ENCODE results near the gene FAF1.
"Not testable (repeated sequence)": the region's sequence is repeated elsewhere in the genome, so short reads cannot be mapped to it uniquely, and the experiment has no call there.

The FAF1 gene

GRCh38 chr1:50720457-50721053 is 239.5 kb downstream of the FAF1 start:
- no peaks in the 10 kb centered on the region for H3K9me3 Mint-ChIP-seq
- peaks cover 6% of the 10 kb centered on the region for H3K4me1 Mint-ChIP-seq
- no peak overlapping the region for H3K4me3 Mint-ChIP-seq
- no peaks in the 10 kb centered on the region for H3K27me3 Mint-ChIP-seq (ENCODE audit: low read depth)
- TF ChIP-seq, protein P1, sequence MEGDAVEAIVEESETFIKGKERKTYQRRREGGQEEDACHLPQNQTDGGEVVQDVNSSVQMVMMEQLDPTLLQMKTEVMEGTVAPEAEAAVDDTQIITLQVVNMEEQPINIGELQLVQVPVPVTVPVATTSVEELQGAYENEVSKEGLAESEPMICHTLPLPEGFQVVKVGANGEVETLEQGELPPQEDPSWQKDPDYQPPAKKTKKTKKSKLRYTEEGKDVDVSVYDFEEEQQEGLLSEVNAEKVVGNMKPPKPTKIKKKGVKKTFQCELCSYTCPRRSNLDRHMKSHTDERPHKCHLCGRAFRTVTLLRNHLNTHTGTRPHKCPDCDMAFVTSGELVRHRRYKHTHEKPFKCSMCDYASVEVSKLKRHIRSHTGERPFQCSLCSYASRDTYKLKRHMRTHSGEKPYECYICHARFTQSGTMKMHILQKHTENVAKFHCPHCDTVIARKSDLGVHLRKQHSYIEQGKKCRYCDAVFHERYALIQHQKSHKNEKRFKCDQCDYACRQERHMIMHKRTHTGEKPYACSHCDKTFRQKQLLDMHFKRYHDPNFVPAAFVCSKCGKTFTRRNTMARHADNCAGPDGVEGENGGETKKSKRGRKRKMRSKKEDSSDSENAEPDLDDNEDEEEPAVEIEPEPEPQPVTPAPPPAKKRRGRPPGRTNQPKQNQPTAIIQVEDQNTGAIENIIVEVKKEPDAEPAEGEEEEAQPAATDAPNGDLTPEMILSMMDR (IDR thresholded peaks at IDR 0.05; ENCODE audit: unreplicated experiment in 3 of 3): no peak
- H3K36me3 Mint-ChIP-seq (ENCODE audit: low read depth): no peaks in the 10 kb centered on the region
- H3K27ac Mint-ChIP-seq: peak overlapping the region in 1 of 3 experiments; percentile 41

DNA sequence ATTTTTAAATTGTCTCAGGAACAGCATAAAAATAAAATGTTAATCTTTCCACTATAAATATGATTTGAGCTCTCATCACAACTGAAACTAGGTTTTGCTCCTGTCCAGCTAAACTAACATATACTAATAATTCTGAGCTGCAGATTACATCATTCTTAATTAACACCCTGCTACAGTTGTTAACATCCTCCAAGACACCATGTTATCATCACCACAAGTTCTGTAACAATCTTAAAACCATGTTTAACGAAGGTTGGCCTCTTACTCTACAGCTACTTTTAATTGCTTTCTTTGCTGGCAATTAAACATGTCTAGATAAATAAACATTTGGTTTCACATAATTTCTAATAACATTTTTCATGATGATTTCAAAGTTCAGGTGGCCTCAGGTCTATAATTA is 240.9 kb downstream of the FAF1 start:
- no peak overlapping the region for H3K27ac Mint-ChIP-seq
- peaks cover 6% of the 10 kb centered on the region for H3K4me1 Mint-ChIP-seq
- H3K36me3 Mint-ChIP-seq (ENCODE audit: low read depth): no peaks in the 10 kb centered on the region
- H3K4me3 Mint-ChIP-seq: no peak overlapping the region
- TF ChIP-seq, protein P1 (IDR thresholded peaks at IDR 0.05; ENCODE audit: unreplicated experiment in 3 of 3): no peak
- H3K9me3 Mint-ChIP-seq: no peaks in the 10 kb centered on the region
- H3K27me3 Mint-ChIP-seq (ENCODE audit: low read depth): no peaks in the 10 kb centered on the region

- Mint-ChIP-seq H3K4me3 (no peak overlapping the region), H3K27me3 (ENCODE audit: low read depth) (no peaks in the 10 kb centered on the region)
Measured at GRCh38 chr1:50717327-50717726, 242.7 kb downstream of the FAF1 start.

DNA sequence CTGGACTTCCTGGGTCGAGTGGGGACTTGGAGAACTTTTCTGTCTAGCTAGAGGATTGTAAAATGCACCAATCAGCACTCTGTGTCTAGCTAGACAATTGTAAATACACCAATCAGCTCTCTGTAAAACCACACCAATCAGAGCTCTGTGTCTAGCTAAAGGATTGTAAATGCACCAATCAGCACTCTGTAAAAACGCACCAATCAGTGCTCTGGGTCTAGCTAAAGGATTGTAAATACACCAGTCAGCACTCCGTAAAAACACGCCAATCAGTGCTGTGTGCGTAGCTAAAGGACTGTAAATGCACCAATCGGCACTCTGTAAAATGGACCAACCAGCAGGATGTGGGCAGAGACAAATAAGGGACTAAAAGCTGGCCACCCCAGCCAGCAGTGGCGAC is 243.6 kb downstream of the FAF1 start:
- not testable (repeated sequence) for H3K27ac Mint-ChIP-seq; H3K4me1 Mint-ChIP-seq; H3K36me3 Mint-ChIP-seq (ENCODE audit: low read depth); H3K27me3 Mint-ChIP-seq (ENCODE audit: low read depth); H3K9me3 Mint-ChIP-seq; H3K4me3 Mint-ChIP-seq

More at GRCh38 chr1:50717327-50717726, 242.7 kb downstream of the FAF1 start:
- peaks cover 6% of the 10 kb centered on the region for H3K4me1 Mint-ChIP-seq
- no peaks in the 10 kb centered on the region for H3K9me3 Mint-ChIP-seq
- TF ChIP-seq, protein P1 (IDR thresholded peaks at IDR 0.05; ENCODE audit: unreplicated experiment in 3 of 3): no peak
- H3K27ac Mint-ChIP-seq: no peak overlapping the region
- H3K36me3 Mint-ChIP-seq (ENCODE audit: low read depth): no peaks in the 10 kb centered on the region

GRCh38 chr1:50710099-50710498 is 250.0 kb downstream of the FAF1 start:
- no peaks in the 10 kb centered on the region for H3K36me3 Mint-ChIP-seq (ENCODE audit: low read depth)
- no peak overlapping the region for H3K4me3 Mint-ChIP-seq
- H3K4me1 Mint-ChIP-seq: no peaks in the 10 kb centered on the region
- no peak overlapping the region for H3K27ac Mint-ChIP-seq
- TF ChIP-seq, protein P1 (IDR thresholded peaks at IDR 0.05; ENCODE audit: unreplicated experiment in 3 of 3): no peak
- no peaks in the 10 kb centered on the region for H3K9me3 Mint-ChIP-seq
- H3K27me3 Mint-ChIP-seq (ENCODE audit: low read depth): no peaks in the 10 kb centered on the region

- Mint-ChIP-seq H3K4me3 (no peak overlapping the region), H3K4me1 (no peaks in the 10 kb centered on the region), H3K27me3 (ENCODE audit: low read depth) (no peaks in the 10 kb centered on the region), H3K27ac (no peak overlapping the region), H3K36me3 (ENCODE audit: low read depth) (no peaks in the 10 kb centered on the region), H3K9me3 (no peaks in the 10 kb centered on the region)
- TF ChIP-seq, protein P1 (IDR thresholded peaks at IDR 0.05; ENCODE audit: unreplicated experiment in 3 of 3): no peak
Measured at GRCh38 chr1:50707824-50708223, 252.2 kb downstream of the FAF1 start.

All from nephron (organoid).